HEK293T (cell line): ENCODE results near the gene HIVEP3.

Experiments
- CTCF ChIA-PET: fragments of 350-600 bp; formaldehyde crosslinking; extraction: SDS; loops from one replicate; lab custom pipeline; 2021; ENCODE audit warnings: antibody characterized with exemption, inconsistent platforms; lab: Yijun Ruan, JAX
- POLR2A ChIA-PET: fragments of 350-600 bp; formaldehyde crosslinking; extraction: SDS; loops from one replicate; lab custom pipeline; 2020; ENCODE audit warnings: antibody characterized with exemption, inconsistent platforms; lab: Yijun Ruan, JAX
- DNase-seq: peaks from one replicate; pipeline ENCODE4 v3.0.0; 2012; ENCODE audit warnings: mixed read lengths; ENCODE audit errors: extremely low spot score
- ARNT ChIP-seq: fragments of 450-650 bp; IDR thresholded peaks from 2 replicates; pipeline ENCODE4 v1.6.1; 2017; ENCODE audit warnings: mild to moderate bottlenecking
- BHLHE40 ChIP-seq: fragments of 450-650 bp; IDR thresholded peaks from 2 replicates; pipeline ENCODE4 v1.6.1; 2016; ENCODE audit warnings: mild to moderate bottlenecking, moderate library complexity, borderline replicate concordance
- CTBP1 ChIP-seq: fragments of 450-650 bp; IDR thresholded peaks from 2 replicates; pipeline ENCODE4 v1.6.1; 2016; ENCODE audit warnings: borderline replicate concordance
- ELF4 ChIP-seq: fragments of 450-650 bp; IDR thresholded peaks from 2 replicates; pipeline ENCODE4 v1.6.1; 2017; ENCODE audit warnings: antibody characterized with exemption
- FOXA1 ChIP-seq: fragments of 450-650 bp; IDR thresholded peaks from 2 replicates; pipeline ENCODE4 v1.6.1; 2016; ENCODE audit warnings: mild to moderate bottlenecking
- FOXK2 ChIP-seq: fragments of 450-650 bp; IDR thresholded peaks from 2 replicates; pipeline ENCODE4 v1.6.1; 2016; ENCODE audit warnings: mild to moderate bottlenecking
- FOXM1 ChIP-seq: fragments of 450-650 bp; IDR thresholded peaks from 2 replicates; pipeline ENCODE4 v1.6.1; 2017; ENCODE audit warnings: mild to moderate bottlenecking, borderline replicate concordance
- HDGF ChIP-seq: fragments of 450-650 bp; IDR thresholded peaks from 2 replicates; pipeline ENCODE4 v1.6.1; 2017; ENCODE audit warnings: antibody characterized with exemption, borderline replicate concordance
- L3MBTL2 ChIP-seq: fragments of 450-650 bp; conservative IDR thresholded peaks from 2 replicates; pipeline ENCODE4 v1.6.1; 2016; ENCODE audit warnings: mild to moderate bottlenecking
- LEF1 ChIP-seq: fragments of 450-650 bp; IDR thresholded peaks from 2 replicates; pipeline ENCODE4 v1.6.1; 2017; ENCODE audit warnings: mild to moderate bottlenecking, borderline replicate concordance
- NFRKB ChIP-seq: fragments of 450-650 bp; IDR thresholded peaks from 2 replicates; pipeline ENCODE4 v1.6.1; 2016; ENCODE audit warnings: mild to moderate bottlenecking, moderate library complexity
- SP1 ChIP-seq: fragments of 450-650 bp; IDR thresholded peaks from 2 replicates; pipeline ENCODE4 v1.6.1; 2017
- SUZ12 ChIP-seq: fragments of 450-650 bp; IDR thresholded peaks from 2 replicates; pipeline ENCODE4 v1.6.1; 2016; ENCODE audit warnings: mild to moderate bottlenecking
- TARDBP ChIP-seq: fragments of 450-650 bp; IDR thresholded peaks from 2 replicates; pipeline ENCODE4 v1.6.1; 2016
- ZNF384 ChIP-seq: fragments of 450-650 bp; IDR thresholded peaks from 2 replicates; pipeline ENCODE4 v1.6.1; 2016
- TF ChIP-seq, protein P1 (sequence below): fragments of 450-650 bp; IDR thresholded peaks from 2 replicates; pipeline ENCODE4 v1.6.1; 2016

HIVEP3 gene

GRCh38 chr1:41735139-41735538, 183.6 kb downstream of the HIVEP3 start:
- TF ChIP-seq TARDBP: no peak
- no peak for TF ChIP-seq ARNT
- no peak for TF ChIP-seq ELF4
- ChIA-PET POLR2A (no interaction called here), CTCF (no interaction called here)
- DNase-seq: no peak

- CTCF ChIA-PET: no interaction called here
- POLR2A ChIA-PET: no interaction called here
- no peak for DNase-seq
- no peak for TF ChIP-seq FOXM1
Measured at GRCh38 chr1:41734201-41734970, 184.3 kb downstream of the HIVEP3 start.

- no peak for TF ChIP-seq L3MBTL2
- TF ChIP-seq SP1: no peak
- TF ChIP-seq CTBP1: no peak
- DNase-seq: no peak
- CTCF ChIA-PET: no interaction called here
- POLR2A ChIA-PET: no interaction called here
Measured at GRCh38 chr1:41733725-41734124, 185.0 kb downstream of the HIVEP3 start.

GRCh38 chr1:41733021-41733420, 185.7 kb downstream of the HIVEP3 start:
- TF ChIP-seq ARNT (no peak), SP1 (no peak), TARDBP (no peak), SUZ12 (no peak), CTBP1 (no peak), FOXM1 (no peak)
- ChIA-PET POLR2A (no interaction called here), CTCF (no interaction called here)
- DNase-seq: no peak

DNA sequence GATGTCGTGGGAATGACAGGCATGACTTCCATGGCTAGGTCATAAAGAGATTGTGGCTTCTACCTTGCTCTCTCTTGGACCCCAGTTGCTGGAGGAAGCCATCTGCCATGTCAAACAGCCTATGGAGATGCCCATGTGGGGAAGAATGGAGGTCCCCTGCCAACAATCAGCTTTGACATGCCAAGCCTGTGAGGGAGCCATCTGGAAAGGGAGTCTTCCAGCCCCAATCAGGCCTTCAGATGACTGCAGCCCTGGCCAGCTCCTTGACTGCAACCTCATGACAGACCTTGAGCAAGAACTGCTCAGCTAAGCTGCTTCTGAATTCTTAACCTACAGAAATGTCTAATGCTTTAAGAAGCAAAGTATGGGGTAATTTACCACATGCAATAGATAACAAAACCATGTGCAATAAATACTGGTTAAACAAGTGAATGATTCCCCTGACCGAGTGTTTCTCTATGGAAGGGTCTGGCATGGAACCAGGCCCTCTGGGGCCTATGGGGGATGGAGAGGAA, 187.1 kb downstream of the HIVEP3 start:
- no peak for DNase-seq
- TF ChIP-seq CTBP1 (no peak), TARDBP (no peak), FOXM1 (no peak), SP1 (no peak), ELF4 (no peak), ARNT (no peak), SUZ12 (no peak), FOXK2 (no peak), NFRKB (no peak), ZNF384 (no peak), LEF1 (no peak), BHLHE40 (no peak), FOXA1 (no peak), L3MBTL2 (no peak), HDGF (no peak)
- TF ChIP-seq, protein P1, sequence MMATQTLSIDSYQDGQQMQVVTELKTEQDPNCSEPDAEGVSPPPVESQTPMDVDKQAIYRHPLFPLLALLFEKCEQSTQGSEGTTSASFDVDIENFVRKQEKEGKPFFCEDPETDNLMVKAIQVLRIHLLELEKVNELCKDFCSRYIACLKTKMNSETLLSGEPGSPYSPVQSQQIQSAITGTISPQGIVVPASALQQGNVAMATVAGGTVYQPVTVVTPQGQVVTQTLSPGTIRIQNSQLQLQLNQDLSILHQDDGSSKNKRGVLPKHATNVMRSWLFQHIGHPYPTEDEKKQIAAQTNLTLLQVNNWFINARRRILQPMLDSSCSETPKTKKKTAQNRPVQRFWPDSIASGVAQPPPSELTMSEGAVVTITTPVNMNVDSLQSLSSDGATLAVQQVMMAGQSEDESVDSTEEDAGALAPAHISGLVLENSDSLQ: no peak
- ChIA-PET POLR2A (no interaction called here), CTCF (no interaction called here)

DNA sequence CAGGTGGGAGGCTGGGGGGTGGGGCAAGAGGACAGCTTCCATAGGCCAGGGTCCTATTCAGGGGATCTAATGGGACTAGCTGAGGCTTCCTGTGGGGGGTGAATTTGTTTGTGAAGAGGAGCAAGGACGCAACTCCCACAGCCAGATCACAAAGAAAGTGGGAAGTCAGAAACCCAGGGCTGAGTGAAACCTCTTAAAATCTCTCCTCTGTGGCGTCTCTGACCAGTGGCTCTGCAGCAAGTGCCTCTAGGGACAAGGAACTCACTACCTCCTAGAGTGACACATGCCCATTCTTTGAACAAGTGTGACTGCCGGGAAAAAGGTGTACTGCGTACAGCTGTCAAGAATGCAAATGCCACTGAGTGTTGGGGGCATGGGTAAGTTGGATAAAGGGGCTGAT, 187.9 kb downstream of the HIVEP3 start:
- DNase-seq: no peak
- TF ChIP-seq SP1: no peak
- no peak for TF ChIP-seq LEF1
- TF ChIP-seq ZNF384: no peak
- TF ChIP-seq, protein P1: no peak
- ChIA-PET POLR2A (no interaction called here), CTCF (interaction anchor here (1.0 kb wide), 1 partner anchor 50 kb away, joined by 6 read pairs; no protein-coding TSS in a partner anchor)

DNA sequence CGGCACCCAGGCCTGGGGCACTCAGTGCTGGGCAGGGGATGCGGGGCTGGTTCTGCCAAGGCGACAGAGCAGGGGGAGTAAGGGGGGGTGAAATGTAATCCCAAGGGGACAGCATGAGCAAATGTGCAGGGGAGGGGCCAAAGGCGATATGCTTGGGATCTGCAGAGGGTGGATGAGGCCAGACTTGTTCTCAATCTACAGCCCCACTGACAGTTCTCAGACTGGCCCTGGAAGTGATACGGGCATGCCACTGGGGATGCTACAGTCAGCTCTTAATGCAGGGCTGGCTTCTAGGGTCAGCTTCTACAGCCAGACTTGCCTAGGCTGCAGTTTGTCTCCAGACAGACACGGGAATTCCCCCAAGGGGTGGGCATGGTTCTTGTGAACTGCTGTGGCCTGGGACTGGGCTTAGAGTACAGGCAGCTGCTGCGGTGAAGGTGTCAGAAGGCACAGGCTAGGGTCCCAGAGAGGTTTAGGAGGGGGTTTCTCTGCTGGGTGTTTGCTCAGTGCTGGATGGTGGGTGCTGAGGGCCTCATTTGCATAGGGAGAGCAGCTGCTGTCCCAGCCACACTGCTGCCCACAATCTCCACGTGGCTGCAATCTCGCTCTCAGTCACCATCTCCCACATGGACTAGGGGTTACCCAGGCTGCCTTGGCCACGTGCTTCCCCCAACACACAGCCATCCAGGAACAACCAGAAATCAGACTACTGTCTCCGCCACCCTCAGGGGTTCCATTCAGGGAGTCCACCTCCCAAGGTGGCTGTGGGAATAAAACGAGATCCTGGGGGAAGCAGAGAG, 190.1 kb downstream of the HIVEP3 start:
- POLR2A ChIA-PET: no interaction called here
- no peak for DNase-seq
- CTCF ChIA-PET: no interaction called here
- TF ChIP-seq BHLHE40 (no peak), CTBP1 (no peak), FOXK2 (no peak), L3MBTL2 (no peak), ARNT (no peak), LEF1 (no peak), FOXA1 (no peak), NFRKB (no peak), HDGF (no peak), TARDBP (no peak), SUZ12 (no peak), FOXM1 (no peak), ZNF384 (no peak), SP1 (no peak), ELF4 (no peak)
- TF ChIP-seq, protein P1: no peak
